ENCODE measurements around the gene AMDHD1.

DNA sequence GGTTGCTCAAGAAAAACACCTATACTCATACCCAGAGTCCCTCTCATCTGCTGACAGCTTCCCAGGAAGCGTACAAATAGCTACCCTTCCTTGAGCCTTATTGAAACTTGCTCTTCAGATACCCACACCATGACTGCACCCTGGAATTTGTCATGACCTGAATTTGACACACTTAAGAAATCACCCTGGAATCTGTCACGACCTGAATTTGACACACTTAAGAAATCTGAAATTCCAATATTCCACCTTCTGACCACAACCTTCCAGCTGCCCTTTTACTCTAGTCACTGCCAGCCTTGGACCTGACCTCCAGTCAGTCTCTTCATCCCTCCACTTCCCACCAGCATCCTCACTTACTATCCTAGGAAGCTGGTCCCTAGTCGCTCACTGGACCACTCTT is 54.1 kb downstream of the AMDHD1 start:
- TF ChIP-seq, protein P1, sequence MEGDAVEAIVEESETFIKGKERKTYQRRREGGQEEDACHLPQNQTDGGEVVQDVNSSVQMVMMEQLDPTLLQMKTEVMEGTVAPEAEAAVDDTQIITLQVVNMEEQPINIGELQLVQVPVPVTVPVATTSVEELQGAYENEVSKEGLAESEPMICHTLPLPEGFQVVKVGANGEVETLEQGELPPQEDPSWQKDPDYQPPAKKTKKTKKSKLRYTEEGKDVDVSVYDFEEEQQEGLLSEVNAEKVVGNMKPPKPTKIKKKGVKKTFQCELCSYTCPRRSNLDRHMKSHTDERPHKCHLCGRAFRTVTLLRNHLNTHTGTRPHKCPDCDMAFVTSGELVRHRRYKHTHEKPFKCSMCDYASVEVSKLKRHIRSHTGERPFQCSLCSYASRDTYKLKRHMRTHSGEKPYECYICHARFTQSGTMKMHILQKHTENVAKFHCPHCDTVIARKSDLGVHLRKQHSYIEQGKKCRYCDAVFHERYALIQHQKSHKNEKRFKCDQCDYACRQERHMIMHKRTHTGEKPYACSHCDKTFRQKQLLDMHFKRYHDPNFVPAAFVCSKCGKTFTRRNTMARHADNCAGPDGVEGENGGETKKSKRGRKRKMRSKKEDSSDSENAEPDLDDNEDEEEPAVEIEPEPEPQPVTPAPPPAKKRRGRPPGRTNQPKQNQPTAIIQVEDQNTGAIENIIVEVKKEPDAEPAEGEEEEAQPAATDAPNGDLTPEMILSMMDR (IDR thresholded peaks at IDR 0.05 in 8 of 11, conservative IDR thresholded peaks at IDR 0.05 in 3 of 11), result no peak
- no peak for TF ChIP-seq POLR2AphosphoS5 (IDR thresholded peaks at IDR 0.05)

Measured in spleen (tissue), 7 donors.